NCI-H1105 treated with DMSO at 0.1 percent for 48 hours (cell line): ENCODE results near the gene CHRM4.

ENCODE experiments used
- DNase-seq: peaks from one replicate; lab custom pipeline; 2025; lab: John Stamatoyannopoulos, UW

Gene CHRM4

GRCh38 chr11:46402957-46403902 lies 11.7 kb upstream of the CHRM4 start:
- no peak for DNase-seq

DNA sequence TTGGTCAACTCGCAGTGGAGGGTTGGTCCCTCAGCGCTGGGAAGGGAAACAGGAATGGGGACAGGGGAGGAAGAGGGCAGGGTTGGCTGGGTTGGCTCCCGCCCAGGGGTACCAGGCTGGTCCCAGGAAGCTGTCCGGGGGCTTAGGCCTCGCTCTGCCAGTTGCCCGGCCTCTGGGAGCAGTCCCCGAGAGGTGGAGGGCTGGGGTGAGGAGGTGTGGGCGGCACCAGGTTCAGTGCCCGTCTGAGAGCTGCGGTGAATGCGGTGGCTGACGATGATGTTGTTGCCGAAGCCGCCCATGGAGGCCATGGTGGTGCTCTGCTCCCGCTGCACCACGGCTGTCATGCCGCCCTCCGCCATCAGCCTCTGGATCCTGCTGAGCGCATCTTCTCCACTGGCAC lies 6.0 kb upstream of the CHRM4 start:
- DNase-seq, result no peak

GRCh38 chr11:46393759-46394158 lies 2.2 kb upstream of the CHRM4 start:
- DNase-seq, result no peak

DNA sequence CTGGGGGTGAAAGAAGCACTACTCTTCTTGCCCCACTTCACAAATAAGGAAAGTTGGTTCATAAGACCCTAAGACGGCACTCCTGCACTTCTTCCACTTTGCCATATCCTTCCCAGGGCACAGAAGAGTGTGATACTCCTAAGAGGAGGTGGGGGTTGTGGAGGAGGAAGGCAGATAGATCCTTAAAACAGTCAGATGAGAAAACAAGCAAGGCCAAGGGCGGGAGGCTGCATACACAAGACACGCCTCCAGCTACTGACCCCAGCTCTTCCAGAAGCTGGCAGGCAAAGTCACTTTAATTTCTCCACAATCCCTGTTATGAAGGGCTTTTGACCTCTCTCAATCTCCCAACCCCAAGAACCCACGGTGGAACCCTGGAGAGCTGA lies 1.6 kb upstream of the CHRM4 start:
- no peak for DNase-seq

DNA sequence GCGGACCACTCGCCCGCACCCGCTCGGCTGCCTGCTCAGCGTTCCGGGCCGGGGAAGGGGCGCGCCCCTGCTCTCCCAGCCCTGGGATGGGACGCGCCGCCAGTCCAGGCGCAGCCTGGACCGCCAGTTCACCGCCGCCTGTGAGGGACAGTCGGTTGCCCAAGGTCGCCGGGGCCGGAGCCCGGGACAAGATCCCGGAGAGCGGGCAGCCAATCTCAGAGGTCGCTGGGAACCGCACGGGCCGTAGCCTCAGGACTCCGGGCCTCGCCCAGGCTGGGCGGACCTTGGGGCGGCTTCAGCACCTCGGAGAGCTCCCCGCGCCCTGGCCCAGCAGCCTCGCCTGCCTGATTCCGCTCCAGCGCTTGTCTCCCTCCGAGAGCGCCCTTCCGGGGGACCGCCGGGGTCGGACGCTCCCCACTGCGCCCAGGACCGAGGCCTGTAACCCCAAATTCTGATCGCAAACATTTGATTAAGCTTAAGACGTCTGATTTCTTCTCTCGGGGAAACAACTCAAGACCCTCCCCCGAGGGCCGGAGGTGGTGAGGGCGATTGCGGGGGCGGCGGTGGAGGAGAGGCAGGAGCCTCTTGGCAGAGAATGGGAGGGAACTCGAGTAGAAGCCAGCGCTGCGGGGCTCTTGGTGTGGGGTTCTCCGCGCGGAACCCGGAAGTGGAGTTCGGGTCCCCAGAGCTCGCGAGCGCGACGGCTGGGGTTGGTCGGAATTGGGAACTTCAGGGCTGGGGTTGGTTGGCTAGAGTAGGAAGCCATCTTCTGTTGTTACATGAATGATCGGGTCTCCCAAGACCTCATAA lies 1.1 kb upstream of the CHRM4 start:
- peak; percentile 74 for DNase-seq

DNA sequence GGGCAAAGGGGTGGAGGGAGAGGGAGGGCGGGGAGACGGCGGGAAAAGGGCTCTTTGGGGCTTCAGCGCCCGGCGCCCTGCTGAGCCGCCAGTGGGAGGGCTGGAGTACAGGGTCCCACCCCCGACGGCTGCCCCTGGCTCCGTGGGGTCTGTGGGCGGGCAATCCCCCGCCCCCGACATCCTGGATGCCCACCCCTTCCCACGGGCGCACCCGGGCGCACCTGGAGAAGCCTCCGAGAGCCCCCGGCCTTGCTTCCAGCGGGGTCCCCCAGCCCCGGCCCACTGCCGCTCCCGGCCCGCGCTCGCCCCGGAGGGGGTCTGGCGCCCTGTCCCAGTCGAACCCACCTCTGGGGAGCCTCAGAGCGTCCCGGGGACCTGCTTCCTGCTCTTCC lies 394 bp downstream of the CHRM4 start:
- peak; percentile 33 for DNase-seq

DNA sequence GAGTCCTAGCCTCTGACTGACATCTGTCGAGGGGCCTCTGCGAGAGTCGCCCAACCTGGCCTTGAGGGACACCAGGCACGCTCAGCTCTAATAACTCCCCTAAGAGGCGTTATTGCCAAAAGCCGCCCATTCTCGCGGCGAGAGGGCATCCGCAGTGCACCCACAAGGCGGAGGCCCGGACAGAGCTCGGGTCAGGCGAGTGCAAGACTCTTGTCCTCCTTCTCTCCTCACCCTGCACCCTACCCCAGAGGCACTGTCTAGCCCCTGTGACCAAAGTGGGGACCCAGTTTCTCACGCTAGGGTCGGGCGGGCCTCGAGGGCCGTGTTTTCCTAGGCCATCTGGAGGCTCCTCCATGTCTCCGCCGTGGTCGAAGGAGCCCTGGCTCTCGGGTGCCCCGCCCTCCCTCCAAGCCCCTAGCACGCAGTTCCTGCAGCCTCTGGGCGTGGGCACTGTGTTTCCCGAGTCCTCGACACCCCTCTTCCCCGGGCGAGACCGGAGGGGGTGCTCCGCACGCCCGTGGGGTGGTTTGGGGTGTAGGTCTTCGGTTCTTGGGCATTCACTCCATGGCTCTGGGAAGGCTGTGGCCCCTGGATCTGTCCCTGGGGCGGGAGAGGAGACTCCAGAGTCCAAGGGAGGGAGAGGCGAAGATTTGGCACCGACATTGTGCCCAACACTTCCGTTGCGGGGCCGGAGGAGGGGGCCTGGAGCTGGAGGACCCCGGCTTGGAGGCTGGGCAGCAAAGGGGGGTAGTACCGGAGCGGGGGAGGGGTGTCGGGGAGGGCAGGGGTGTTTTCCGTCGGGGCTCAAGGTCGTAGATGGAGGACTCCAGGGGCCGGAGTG lies 1.0 kb downstream of the CHRM4 start:
- DNase-seq, result peak; percentile 38

DNA sequence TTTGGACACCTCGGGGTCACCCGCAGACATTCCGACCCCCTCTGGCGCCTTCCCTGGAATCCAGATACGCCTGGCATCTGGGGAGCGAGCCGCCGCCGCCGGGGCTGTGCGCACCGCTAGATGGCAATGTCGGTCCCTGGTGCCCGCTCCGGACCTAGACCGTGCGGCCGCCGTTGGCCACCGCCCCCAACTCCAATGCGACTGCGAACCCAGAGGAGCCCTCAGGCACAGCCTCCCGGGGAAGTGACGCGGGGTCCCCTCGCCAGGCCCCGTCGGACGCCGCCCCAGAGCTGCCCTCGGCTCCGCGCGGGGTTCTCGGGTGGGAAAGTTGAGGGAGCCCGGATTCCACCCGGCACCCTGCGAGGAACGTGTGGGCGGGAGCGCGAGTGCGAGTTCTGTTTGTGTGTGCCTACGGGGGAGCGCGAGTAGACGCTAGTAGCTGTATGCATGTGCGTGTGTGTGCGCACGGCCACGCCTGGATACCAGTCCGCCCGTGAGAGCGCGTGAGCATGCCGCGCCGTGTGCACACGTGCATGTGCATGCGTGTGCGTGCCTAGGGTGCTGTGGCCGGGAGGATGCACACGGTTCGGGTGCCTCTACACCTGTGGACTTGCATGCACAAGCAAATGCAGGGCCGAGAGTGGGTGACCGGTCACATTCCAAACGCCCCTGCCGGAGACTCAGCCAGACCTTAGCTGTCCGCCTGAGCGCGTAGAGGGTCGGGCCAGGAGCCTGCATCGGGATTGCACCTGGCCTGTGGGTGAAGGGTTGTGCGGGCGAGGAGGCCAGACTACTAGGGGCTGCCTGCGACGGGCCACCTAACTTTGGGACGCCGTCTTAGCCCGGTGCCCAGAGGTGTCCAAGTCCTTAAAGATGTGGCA lies 1.9 kb downstream of the CHRM4 start:
- peak; percentile 78 for DNase-seq

- DNase-seq, result no peak
These were observed 2.7 kb downstream of the CHRM4 start for GRCh38 chr11:46388619-46389449.

GRCh38 chr11:46387919-46388618 lies 3.5 kb downstream of the CHRM4 start:
- no peak for DNase-seq

GRCh38 chr11:46387456-46387855 lies 4.1 kb downstream of the CHRM4 start:
- no peak for DNase-seq

DNA sequence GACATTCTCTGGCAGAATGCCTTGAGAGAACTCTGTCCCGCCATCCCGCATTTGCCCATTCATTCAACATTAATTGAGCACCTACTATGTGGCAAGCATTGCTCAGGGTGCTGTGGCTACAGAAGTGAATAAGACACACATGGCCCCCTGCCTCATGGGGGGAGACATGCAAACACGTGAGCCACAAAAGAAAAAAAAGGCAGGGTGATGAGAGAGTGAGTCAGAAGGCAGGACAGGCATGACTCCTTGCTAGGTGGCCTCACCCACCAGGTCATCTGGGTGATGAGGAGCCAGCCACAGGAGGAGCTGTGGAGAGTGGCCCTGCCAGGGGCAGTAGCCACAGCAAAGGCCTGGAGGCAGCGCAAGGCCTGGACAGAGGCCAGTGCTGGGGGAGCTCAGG lies 4.9 kb downstream of the CHRM4 start:
- no peak for DNase-seq

DNA sequence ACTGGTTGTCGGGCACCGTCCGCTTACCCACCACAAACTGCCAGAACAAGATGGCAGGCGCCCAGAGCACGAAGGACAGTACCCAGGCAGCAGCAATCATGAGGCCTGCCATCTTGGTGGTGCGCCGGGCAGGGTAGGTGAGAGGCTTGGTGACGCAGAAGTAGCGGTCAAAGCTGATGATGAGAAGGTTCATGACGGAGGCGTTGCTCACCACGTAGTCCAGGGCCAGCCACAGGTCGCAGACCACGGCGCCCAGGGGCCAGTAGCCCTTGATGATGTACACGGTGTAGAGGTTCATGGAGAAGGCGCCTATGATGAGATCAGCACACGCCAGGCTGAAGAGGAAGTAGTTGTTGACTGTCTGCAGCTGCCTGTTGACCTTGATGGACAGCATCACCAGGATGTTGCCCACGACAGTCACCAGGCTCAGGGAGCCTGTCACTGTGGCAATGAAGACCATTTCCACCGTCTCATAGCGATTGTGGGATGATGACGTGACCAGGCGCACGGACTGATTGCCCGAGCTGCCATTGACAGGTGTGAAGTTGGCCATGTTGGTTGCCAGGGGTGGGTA lies 5.5 kb downstream of the CHRM4 start:
- DNase-seq, result no peak

DNA sequence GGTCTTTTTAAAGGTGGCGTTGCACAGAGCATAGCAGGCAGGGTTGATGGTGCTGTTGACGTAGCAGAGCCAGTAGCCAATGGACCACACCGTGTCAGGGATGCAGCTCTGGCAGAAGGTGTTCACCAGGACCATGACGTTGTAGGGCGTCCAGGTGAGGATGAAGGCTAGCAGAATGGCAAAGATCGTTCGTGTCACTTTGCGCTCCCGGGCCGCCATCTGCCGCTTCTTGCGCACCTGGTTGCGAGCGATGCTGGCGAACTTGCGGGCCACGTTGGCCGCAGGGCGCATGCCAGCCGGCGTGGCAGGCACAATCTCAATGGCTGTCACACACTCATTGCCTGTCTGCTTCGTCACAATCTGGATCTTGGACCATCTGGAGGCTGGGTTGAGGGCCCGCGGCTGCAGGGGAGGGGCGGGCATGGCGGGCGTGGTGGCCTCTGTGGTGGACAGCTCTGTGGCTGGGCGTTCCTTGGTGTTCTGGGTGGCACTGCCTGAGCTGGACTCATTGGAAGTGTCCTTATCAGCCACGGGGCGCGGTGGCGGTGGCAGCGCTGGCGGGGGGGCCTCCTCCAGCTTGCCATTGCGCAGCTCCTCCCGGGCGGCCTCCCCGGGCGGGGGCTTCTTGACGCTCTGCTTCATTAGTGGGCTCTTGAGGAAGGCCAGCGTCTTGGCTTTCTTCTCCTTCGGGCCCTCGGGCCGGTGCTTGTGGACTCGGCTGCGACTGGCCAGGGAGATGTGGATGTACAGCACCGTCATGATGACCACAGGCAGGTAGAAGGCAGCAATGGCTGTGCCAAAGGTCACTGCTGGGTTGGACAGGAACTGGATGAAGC lies 6.2 kb downstream of the CHRM4 start:
- no peak for DNase-seq

DNA sequence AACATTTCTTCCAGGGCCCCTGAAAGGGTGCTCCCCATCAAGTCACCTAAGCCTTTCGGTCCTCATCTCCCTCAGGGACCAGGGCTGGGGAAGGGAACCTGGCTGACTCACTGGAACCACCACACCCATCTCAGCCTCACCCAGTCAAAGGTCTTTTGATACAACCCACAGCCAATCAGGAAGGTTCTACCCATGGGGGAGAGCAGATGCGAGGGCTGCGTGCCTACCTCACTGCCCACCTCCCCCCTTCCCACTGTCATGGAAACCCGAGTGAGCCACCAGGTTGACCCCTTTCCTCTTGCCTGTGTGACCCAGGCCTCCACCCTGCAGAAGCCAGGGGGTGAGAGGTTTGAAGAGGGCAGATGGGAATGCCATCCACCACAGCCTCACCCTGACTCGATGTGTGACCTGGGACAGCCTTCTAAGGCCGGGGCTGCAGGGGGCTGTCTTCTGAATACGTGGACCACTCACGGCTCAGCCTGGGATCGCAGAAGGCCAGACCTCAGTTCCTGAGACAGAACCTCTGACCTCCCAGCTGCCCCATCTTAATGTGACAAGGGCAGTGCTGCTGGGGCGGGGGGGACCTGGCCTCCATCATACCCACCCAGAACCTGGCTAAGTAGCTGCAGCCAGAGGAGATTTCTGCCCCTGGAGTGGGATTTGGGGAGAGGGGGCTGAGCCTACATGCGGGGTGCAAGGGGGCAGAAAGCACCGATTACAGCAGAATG lies 7.4 kb downstream of the CHRM4 start:
- no peak for DNase-seq

GRCh38 chr11:46383404-46383758 lies 8.2 kb downstream of the CHRM4 start:
- DNase-seq, result no peak

DNA sequence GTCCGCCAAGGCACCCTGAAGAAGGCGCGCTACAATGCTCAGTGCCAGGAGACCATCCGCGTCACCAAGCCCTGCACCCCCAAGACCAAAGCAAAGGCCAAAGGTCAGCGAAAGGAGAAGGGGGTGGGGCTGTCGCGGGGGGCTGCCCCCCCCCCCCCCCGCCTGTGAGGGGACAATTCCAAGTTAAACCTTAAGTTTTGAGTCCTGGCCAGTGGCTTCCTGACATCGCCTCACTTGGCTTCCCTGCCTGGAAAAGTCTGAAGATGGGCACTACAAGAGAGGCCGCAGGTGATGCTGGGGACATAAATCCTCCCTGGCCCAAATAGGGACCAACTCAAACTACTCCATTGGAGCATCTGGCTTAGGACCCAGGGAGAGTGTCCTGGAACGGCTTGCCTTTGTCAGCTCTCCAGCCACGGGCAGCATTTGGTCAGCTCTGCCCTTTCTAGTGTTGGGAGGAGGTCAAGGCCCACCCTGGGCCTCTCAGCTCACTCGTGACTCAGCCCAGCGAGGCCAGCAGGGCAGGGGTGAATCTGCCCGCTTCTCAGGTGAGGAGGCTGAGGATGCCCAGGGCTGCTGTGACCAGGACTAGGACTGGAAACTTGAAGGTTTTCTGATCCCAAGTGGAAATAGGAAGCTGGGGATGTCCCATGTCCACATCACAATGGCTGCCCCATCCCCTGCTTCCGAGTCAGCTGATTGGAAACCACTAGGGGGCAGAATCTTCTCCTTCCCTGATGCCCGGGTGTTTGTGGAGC lies 8.8 kb downstream of the CHRM4 start:
- peak; percentile 38 for DNase-seq
